ENCODE measurements around the gene PRKAR2A. TPM values are rescaled to one million over a fixed set of nuclear protein-coding genes. Genes with fewer than 3 reads are reported as not detected.
A peak's percentile ranks its signal among the peaks of the same experiment; 100 is the strongest.
"Not testable (repeated sequence)": the region's sequence is repeated elsewhere in the genome, so short reads cannot be mapped to it uniquely, and the experiment has no call there.

The PRKAR2A gene
- total RNA-seq, 1 experiment from 2014 or later, result 54.2 TPM

- no peak for TF ChIP-seq EZH2 (IDR thresholded peaks at IDR 0.05; ENCODE audit: low read depth)
- TF ChIP-seq, protein P1, sequence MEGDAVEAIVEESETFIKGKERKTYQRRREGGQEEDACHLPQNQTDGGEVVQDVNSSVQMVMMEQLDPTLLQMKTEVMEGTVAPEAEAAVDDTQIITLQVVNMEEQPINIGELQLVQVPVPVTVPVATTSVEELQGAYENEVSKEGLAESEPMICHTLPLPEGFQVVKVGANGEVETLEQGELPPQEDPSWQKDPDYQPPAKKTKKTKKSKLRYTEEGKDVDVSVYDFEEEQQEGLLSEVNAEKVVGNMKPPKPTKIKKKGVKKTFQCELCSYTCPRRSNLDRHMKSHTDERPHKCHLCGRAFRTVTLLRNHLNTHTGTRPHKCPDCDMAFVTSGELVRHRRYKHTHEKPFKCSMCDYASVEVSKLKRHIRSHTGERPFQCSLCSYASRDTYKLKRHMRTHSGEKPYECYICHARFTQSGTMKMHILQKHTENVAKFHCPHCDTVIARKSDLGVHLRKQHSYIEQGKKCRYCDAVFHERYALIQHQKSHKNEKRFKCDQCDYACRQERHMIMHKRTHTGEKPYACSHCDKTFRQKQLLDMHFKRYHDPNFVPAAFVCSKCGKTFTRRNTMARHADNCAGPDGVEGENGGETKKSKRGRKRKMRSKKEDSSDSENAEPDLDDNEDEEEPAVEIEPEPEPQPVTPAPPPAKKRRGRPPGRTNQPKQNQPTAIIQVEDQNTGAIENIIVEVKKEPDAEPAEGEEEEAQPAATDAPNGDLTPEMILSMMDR (conservative IDR thresholded peaks at IDR 0.05), result no peak
- H3K36me3 ChIP-seq (ENCODE audit: low read depth), result no peaks in the 10 kb centered on the region
- no peak for DNase-seq
- H4K20me1 ChIP-seq (ENCODE audit: insufficient read depth), result no peaks in the 10 kb centered on the region
- no peak overlapping the region for H3K4me3 ChIP-seq
- H3K27ac ChIP-seq, result no peak overlapping the region
- no peaks in the 10 kb centered on the region for H3K4me1 ChIP-seq (replicated peaks; ENCODE audit: insufficient read depth)
- no peaks in the 10 kb centered on the region for H3K9me3 ChIP-seq (ENCODE audit: insufficient read depth, low read depth)
- no TSS peak for BruUV-seq (replicated peaks)
- no peaks in the 10 kb centered on the region for H3F3A ChIP-seq (ENCODE audit: insufficient read depth, low read depth)
- no peaks in the 10 kb centered on the region for H3K79me2 ChIP-seq (ENCODE audit: low read depth)
- intact Hi-C loops (cut with micrococcal nuclease; ENCODE audit: unreplicated experiment), result loop anchor here (10.0 kb wide), 1 partner anchor 211 kb away; no protein-coding TSS in a partner anchor
- H2AFZ ChIP-seq, result no peak overlapping the region
- ChIA-PET CTCF (no interaction called here), POLR2A (ENCODE audit: unreplicated experiment) (interaction anchor here (0.7 kb wide), 1 partner anchor 282 kb away, joined by 5 read pairs; no protein-coding TSS in a partner anchor)
- H3K4me2 ChIP-seq, result no peak overlapping the region
- H3K27me3 ChIP-seq (ENCODE audit: insufficient read depth, low read depth), result no peaks in the 10 kb centered on the region
- H3K9me2 ChIP-seq (ENCODE audit: insufficient read depth), result no peaks in the 10 kb centered on the region
These were observed 103.9 kb downstream of the PRKAR2A start for GRCh38 chr3:48743773-48744172.

DNA sequence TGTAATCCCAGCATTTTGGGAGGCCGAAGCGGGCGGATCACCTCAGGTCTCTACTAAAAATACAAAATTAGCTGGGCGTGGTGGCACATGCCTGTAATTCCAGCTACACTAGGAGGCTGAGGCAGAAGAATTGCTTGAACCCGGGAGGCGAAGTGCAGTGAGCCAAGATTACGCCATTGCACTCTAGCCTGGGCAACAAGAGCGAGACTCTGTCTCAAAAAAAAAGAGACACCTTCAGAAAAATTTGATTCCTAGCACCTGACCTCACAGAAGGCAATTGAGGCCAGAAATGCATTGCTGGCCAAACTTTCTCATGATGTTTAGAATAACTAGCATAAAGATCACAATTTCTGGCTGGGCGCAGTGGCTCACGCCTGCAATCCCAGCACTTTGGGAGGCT, 106.4 kb downstream of the PRKAR2A start:
- H3K79me2 ChIP-seq (ENCODE audit: low read depth); H3K27me3 ChIP-seq (ENCODE audit: insufficient read depth, low read depth); POLR2A ChIA-PET (ENCODE audit: unreplicated experiment); H3K4me3 ChIP-seq; DNase-seq; BruUV-seq (replicated peaks); H3K36me3 ChIP-seq (ENCODE audit: low read depth); H3F3A ChIP-seq (ENCODE audit: insufficient read depth, low read depth); H2AFZ ChIP-seq; H3K4me1 ChIP-seq (replicated peaks; ENCODE audit: insufficient read depth); H3K27ac ChIP-seq; H3K4me2 ChIP-seq; H4K20me1 ChIP-seq (ENCODE audit: insufficient read depth); H3K9me2 ChIP-seq (ENCODE audit: insufficient read depth); H3K9me3 ChIP-seq (ENCODE audit: insufficient read depth, low read depth): not testable (repeated sequence)
- CTCF ChIA-PET, result interaction anchor here (0.7 kb wide), 1 partner anchor 345 kb away, joined by 5 read pairs; no protein-coding TSS in a partner anchor
- intact Hi-C loops (cut with micrococcal nuclease; ENCODE audit: unreplicated experiment), result loop anchor here (10.0 kb wide), 1 partner anchor 214 kb away; no protein-coding TSS in a partner anchor

DNA sequence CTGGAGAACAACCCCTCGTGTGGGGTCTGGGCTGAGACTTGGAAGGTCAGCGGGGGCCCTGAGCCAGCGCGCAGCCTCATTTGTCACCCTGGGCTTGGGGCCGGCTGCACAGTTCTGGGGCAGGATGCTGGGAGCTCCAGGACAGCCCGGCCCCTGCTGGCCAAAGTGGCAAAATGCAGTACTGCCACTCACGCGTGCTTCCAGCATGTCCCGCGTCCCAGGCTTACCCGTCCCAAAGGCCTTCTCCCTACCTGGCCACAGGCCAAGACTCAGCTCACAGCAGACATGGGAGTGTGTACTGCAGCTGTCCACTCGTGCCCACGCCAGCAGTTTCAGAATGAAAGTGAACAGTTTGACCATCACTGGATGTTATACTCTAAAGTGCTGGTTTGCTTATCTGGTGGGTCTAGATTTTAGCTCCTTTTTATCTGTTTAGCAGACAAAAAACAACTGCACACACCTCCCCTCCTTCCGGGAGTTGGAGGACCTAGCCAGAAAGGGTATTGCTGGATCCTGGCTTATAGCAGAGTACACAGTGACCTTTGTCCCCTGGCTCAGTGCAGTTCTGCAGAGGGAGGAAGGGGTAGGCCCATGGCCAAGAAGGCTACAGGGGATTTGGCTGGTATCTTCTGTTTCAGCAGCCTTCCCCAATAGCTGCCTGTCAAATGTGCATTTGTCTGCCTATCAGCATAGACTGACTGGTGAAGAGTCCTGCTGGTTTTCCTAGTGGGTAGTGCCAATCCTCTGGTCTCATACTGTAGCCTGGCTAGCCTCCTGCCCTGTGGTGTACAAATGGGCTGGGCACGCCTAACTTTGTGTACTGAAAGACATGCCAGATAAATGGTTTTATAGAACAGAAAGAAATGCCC, 107.5 kb downstream of the PRKAR2A start:
- no peak overlapping the region for H3K27ac ChIP-seq

More for the DNA sequence above, 107.5 kb downstream of the PRKAR2A start:
- ChIA-PET CTCF (interaction anchor here (0.5 to 0.8 kb wide), 5 partner anchors 20 to 466 kb away, joined by 3 to 4 read pairs (median 3); no protein-coding TSS in a partner anchor), POLR2A (ENCODE audit: unreplicated experiment) (no interaction called here)
- no peaks in the 10 kb centered on the region for H3K9me3 ChIP-seq (ENCODE audit: insufficient read depth, low read depth)
- no peaks in the 10 kb centered on the region for H3K9me2 ChIP-seq (ENCODE audit: insufficient read depth)
- peak in 1 of 2 experiments; percentile 40 for DNase-seq
- H3K27me3 ChIP-seq (ENCODE audit: insufficient read depth, low read depth), result no peaks in the 10 kb centered on the region
- H4K20me1 ChIP-seq (ENCODE audit: insufficient read depth), result no peaks in the 10 kb centered on the region
- TF ChIP-seq, protein P1 (conservative IDR thresholded peaks at IDR 0.05), result peak; percentile 36; the same call in 1 of the 2 replicates
- TF ChIP-seq EZH2 (IDR thresholded peaks at IDR 0.05; ENCODE audit: low read depth), result no peak
- H3K36me3 ChIP-seq (ENCODE audit: low read depth), result no peaks in the 10 kb centered on the region
- H3K79me2 ChIP-seq (ENCODE audit: low read depth), result no peaks in the 10 kb centered on the region
- no TSS peak for BruUV-seq (replicated peaks)
- H2AFZ ChIP-seq, result no peak overlapping the region
- no peak overlapping the region for H3K4me3 ChIP-seq
- no peaks in the 10 kb centered on the region for H3F3A ChIP-seq (ENCODE audit: insufficient read depth, low read depth)
- H3K4me1 ChIP-seq (replicated peaks; ENCODE audit: insufficient read depth), result no peaks in the 10 kb centered on the region
- intact Hi-C loops (cut with micrococcal nuclease; ENCODE audit: unreplicated experiment), result loop anchor here (10.0 kb wide), 1 partner anchor 215 kb away; no protein-coding TSS in a partner anchor
- no peak overlapping the region for H3K4me2 ChIP-seq

All from PC-9 (cell line).